Effector CD4-positive, alpha-beta T cell (primary cell): ENCODE data around the gene RYR2.

Experiments
- DNase-seq: peaks from one replicate; pipeline ENCODE4 v3.0.0-alpha.2; 2020

The RYR2 gene

GRCh38 chr1:237478082-237478481 lies 436.1 kb downstream of the RYR2 start:
- DNase-seq, result no peak

GRCh38 chr1:237478842-237479241 lies 436.9 kb downstream of the RYR2 start:
- DNase-seq, result no peak

GRCh38 chr1:237482777-237483176 lies 440.8 kb downstream of the RYR2 start:
- DNase-seq, result no peak

GRCh38 chr1:237492359-237492758 lies 450.4 kb downstream of the RYR2 start:
- no peak for DNase-seq

- no peak for DNase-seq
These were observed 458.6 kb downstream of the RYR2 start for GRCh38 chr1:237500566-237500965.

GRCh38 chr1:237503292-237503691 lies 461.3 kb downstream of the RYR2 start:
- DNase-seq, result no peak

- no peak for DNase-seq
These were observed 465.0 kb downstream of the RYR2 start for GRCh38 chr1:237507005-237507404.

- DNase-seq, result no peak
These were observed 467.8 kb downstream of the RYR2 start for GRCh38 chr1:237509748-237510147.

GRCh38 chr1:237525102-237525501 lies 483.1 kb downstream of the RYR2 start:
- DNase-seq, result no peak

- no peak for DNase-seq
These were observed 485.8 kb downstream of the RYR2 start for GRCh38 chr1:237527761-237528160.

- DNase-seq, result no peak
These were observed 486.6 kb downstream of the RYR2 start for GRCh38 chr1:237528545-237528944.

- no peak for DNase-seq
These were observed 497.1 kb downstream of the RYR2 start for GRCh38 chr1:237539055-237539454.

GRCh38 chr1:237542525-237543418 lies 500.8 kb downstream of the RYR2 start:
- no peak for DNase-seq

GRCh38 chr1:237553078-237553477 lies 511.1 kb downstream of the RYR2 start:
- DNase-seq, result no peak

- no peak for DNase-seq
These were observed 514.9 kb downstream of the RYR2 start for GRCh38 chr1:237556911-237557310.

GRCh38 chr1:237562242-237562823 lies 520.3 kb downstream of the RYR2 start:
- DNase-seq, result peak; percentile 6

- no peak for DNase-seq
These were observed 523.3 kb downstream of the RYR2 start for GRCh38 chr1:237565236-237565635.

- no peak for DNase-seq
These were observed 524.6 kb downstream of the RYR2 start for GRCh38 chr1:237566581-237566980.

GRCh38 chr1:237568955-237569354 lies 527.0 kb downstream of the RYR2 start:
- no peak for DNase-seq

- no peak for DNase-seq
These were observed 528.5 kb downstream of the RYR2 start for GRCh38 chr1:237570530-237570929.

- DNase-seq, result no peak
These were observed 532.6 kb downstream of the RYR2 start for GRCh38 chr1:237574536-237574935.

- no peak for DNase-seq
These were observed 536.6 kb downstream of the RYR2 start for GRCh38 chr1:237578540-237578939.

GRCh38 chr1:237580726-237581125 lies 538.7 kb downstream of the RYR2 start:
- DNase-seq, result no peak

- DNase-seq, result no peak
These were observed 541.3 kb downstream of the RYR2 start for GRCh38 chr1:237583270-237583669.
